Ishikawa (cell line): ENCODE results near the gene TM9SF3.

Experiments
- CREB1 ChIP-seq: IDR thresholded peaks from 2 replicates; pipeline ENCODE4 v1.6.1; 2012; ENCODE audit warnings: low read depth
- EGR1 ChIP-seq: IDR thresholded peaks from 2 replicates; pipeline ENCODE4 v1.6.1; 2012
- EP300 ChIP-seq: IDR thresholded peaks from 2 replicates; pipeline ENCODE4 v1.6.1; 2012; ENCODE audit warnings: borderline replicate concordance
- MAX ChIP-seq: IDR thresholded peaks from 2 replicates; pipeline ENCODE4 v1.6.1; 2012
- RAD21 ChIP-seq: IDR thresholded peaks from 2 replicates; pipeline ENCODE4 v1.6.1; 2012; ENCODE audit warnings: low read depth
- REST ChIP-seq: IDR thresholded peaks from 2 replicates; pipeline ENCODE4 v1.6.1; 2012; ENCODE audit warnings: low read depth, mild to moderate bottlenecking
- TAF1 ChIP-seq: IDR thresholded peaks from 2 replicates; pipeline ENCODE4 v1.6.1; 2012; ENCODE audit warnings: low read depth, mild to moderate bottlenecking
- YY1 ChIP-seq: IDR thresholded peaks from 2 replicates; pipeline ENCODE4 v1.6.1; 2012; ENCODE audit warnings: low read depth

- no peak for TF ChIP-seq REST
- no peak for TF ChIP-seq MAX
- TF ChIP-seq EGR1, result no peak
- no peak for TF ChIP-seq TAF1
- TF ChIP-seq CREB1, result no peak
- TF ChIP-seq EP300, result no peak
- no peak for TF ChIP-seq YY1
- TF ChIP-seq RAD21, result no peak
Observed at GRCh38 chr10:96524741-96525140, 62.1 kb downstream of the TM9SF3 start.
